Measurements from ENCODE around the gene SIRT3.

Gene SIRT3

GRCh38 chr11:215581-216037 lies 20.5 kb downstream of the SIRT3 start:
- TF ChIP-seq, protein P1, sequence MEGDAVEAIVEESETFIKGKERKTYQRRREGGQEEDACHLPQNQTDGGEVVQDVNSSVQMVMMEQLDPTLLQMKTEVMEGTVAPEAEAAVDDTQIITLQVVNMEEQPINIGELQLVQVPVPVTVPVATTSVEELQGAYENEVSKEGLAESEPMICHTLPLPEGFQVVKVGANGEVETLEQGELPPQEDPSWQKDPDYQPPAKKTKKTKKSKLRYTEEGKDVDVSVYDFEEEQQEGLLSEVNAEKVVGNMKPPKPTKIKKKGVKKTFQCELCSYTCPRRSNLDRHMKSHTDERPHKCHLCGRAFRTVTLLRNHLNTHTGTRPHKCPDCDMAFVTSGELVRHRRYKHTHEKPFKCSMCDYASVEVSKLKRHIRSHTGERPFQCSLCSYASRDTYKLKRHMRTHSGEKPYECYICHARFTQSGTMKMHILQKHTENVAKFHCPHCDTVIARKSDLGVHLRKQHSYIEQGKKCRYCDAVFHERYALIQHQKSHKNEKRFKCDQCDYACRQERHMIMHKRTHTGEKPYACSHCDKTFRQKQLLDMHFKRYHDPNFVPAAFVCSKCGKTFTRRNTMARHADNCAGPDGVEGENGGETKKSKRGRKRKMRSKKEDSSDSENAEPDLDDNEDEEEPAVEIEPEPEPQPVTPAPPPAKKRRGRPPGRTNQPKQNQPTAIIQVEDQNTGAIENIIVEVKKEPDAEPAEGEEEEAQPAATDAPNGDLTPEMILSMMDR (IDR thresholded peaks at IDR 0.05; ENCODE audit: control insufficient read depth, extremely low read depth, insufficient read depth) = no peak
- H3K4me3 ChIP-seq (ENCODE audit: low read depth, low read length) = no peak overlapping the region
- no peak for DNase-seq (ENCODE audit: low read depth)

DNA sequence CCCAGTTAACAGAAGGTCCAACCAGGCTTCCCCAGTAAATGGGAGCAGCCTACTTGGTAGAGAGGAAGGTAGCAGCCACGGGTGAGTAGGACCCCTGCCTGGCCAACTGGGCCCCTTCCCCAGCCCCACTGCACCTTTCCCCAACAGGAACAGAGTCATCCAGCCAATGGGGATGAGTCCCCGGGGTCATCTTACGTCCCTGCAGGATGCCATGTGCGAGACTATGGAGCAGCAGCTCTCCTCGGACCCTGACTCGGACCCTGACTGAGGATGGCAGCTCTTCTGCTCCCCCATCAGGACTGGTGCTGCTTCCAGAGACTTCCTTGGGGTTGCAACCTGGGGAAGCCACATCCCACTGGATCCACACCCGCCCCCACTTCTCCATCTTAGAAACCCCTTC lies 22.1 kb downstream of the SIRT3 start:
- DNase-seq (ENCODE audit: low read depth) = no peak
- TF ChIP-seq, protein P1 (IDR thresholded peaks at IDR 0.05; ENCODE audit: control insufficient read depth, extremely low read depth, insufficient read depth) = no peak
- no peak overlapping the region for H3K4me3 ChIP-seq (ENCODE audit: low read depth, low read length)

DNA sequence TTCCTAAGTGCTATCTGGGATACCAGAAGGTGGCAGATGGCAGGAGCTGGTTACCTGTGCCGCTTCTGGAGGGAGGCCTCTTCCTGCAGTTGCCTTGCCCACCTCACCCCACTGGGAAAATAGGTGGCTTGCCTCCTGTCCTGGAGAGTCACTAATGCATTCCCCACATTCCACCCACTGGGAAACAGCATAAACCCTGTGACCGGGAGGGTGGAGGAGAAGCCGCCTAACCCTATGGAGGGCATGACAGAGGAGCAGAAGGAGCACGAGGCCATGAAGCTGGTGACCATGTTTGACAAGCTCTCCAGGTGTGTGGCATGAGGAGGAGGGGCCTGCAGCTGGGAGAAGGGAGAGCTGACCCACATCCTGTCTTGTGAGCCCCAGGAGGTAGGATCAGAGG lies 23.0 kb downstream of the SIRT3 start:
- DNase-seq (ENCODE audit: low read depth) = no peak
- H3K4me3 ChIP-seq (ENCODE audit: low read depth, low read length) = no peak overlapping the region
- TF ChIP-seq, protein P1 (IDR thresholded peaks at IDR 0.05; ENCODE audit: control insufficient read depth, extremely low read depth, insufficient read depth) = no peak

GRCh38 chr11:212150-213100 lies 23.7 kb downstream of the SIRT3 start:
- DNase-seq (ENCODE audit: low read depth) = no peak
- no peak overlapping the region for H3K4me3 ChIP-seq (ENCODE audit: low read depth, low read length)
- TF ChIP-seq, protein P1 (IDR thresholded peaks at IDR 0.05; ENCODE audit: control insufficient read depth, extremely low read depth, insufficient read depth) = no peak

DNA sequence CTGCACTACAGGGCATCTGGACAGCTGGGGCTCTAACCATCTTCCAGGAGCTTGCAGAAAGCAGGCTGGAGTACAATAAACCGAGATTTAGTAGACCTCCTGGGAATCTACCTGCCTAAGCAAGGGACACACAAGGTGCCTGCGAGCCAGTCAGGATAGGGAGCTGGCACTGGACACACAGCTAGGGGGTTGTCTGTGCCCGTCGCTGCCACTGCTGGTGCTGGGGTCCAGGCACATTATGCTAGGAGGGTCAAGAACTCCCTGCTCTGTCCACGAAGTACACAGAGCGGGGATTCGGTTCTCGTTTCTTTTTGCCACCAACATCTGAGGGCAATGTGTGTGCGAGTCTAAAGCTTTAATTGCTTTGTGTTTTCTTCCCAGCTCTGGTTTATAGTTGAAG lies 24.4 kb downstream of the SIRT3 start:
- no peak for DNase-seq (ENCODE audit: low read depth)
- TF ChIP-seq, protein P1 (IDR thresholded peaks at IDR 0.05; ENCODE audit: control insufficient read depth, extremely low read depth, insufficient read depth) = no peak
- H3K4me3 ChIP-seq (ENCODE audit: low read depth, low read length) = no peak overlapping the region

- TF ChIP-seq, protein P1 (IDR thresholded peaks at IDR 0.05; ENCODE audit: control insufficient read depth, extremely low read depth, insufficient read depth) = no peak
- no peak for DNase-seq (ENCODE audit: low read depth)
- no peak overlapping the region for H3K4me3 ChIP-seq (ENCODE audit: low read depth, low read length)
Measured at GRCh38 chr11:211295-211694, 24.8 kb downstream of the SIRT3 start.
